ENCODE data around the gene ALOX12B.

DNA sequence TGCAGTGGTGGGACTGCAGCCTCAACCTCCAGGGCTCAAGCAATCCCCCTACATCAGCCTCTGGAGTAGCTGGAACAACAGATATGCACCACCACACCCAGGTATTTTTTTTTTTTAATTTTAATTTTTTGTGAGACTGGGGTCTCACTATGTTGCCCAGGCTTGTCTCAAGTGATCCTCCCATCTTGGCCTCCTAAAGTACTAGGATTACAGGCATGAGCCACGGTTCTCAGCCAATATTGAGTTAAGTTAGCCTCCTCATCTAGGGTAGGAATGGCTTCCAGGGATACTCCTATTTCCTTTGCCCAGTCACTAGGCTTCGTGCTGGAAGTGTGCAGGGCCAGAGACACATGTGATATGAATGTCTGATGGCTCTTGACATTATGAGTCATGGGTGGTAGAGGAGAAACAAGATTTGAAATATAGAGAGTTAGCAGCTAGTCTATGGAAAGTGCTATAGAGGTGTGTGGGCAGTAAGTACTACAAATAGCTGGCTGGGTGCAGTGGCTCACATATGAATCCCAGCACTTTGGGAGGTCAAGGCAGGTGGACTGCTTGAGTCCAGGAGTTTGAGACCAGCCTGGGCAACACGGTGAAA, 44.4 kb upstream of the ALOX12B start:
- TF ChIP-seq, protein P1, sequence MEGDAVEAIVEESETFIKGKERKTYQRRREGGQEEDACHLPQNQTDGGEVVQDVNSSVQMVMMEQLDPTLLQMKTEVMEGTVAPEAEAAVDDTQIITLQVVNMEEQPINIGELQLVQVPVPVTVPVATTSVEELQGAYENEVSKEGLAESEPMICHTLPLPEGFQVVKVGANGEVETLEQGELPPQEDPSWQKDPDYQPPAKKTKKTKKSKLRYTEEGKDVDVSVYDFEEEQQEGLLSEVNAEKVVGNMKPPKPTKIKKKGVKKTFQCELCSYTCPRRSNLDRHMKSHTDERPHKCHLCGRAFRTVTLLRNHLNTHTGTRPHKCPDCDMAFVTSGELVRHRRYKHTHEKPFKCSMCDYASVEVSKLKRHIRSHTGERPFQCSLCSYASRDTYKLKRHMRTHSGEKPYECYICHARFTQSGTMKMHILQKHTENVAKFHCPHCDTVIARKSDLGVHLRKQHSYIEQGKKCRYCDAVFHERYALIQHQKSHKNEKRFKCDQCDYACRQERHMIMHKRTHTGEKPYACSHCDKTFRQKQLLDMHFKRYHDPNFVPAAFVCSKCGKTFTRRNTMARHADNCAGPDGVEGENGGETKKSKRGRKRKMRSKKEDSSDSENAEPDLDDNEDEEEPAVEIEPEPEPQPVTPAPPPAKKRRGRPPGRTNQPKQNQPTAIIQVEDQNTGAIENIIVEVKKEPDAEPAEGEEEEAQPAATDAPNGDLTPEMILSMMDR (IDR thresholded peaks at IDR 0.05) = no peak
- TF ChIP-seq POLR2A (IDR thresholded peaks at IDR 0.05) = no peak

Measured in right lobe of liver (tissue), 4 donors.